NAMALWA (cell line): ENCODE data around the gene VAV1.

ENCODE experiments used
- DNase-seq: peaks from one replicate; pipeline ENCODE4 v3.0.0-alpha.2; 2015; ENCODE audit warnings: low spot score

VAV1 gene, protein sequence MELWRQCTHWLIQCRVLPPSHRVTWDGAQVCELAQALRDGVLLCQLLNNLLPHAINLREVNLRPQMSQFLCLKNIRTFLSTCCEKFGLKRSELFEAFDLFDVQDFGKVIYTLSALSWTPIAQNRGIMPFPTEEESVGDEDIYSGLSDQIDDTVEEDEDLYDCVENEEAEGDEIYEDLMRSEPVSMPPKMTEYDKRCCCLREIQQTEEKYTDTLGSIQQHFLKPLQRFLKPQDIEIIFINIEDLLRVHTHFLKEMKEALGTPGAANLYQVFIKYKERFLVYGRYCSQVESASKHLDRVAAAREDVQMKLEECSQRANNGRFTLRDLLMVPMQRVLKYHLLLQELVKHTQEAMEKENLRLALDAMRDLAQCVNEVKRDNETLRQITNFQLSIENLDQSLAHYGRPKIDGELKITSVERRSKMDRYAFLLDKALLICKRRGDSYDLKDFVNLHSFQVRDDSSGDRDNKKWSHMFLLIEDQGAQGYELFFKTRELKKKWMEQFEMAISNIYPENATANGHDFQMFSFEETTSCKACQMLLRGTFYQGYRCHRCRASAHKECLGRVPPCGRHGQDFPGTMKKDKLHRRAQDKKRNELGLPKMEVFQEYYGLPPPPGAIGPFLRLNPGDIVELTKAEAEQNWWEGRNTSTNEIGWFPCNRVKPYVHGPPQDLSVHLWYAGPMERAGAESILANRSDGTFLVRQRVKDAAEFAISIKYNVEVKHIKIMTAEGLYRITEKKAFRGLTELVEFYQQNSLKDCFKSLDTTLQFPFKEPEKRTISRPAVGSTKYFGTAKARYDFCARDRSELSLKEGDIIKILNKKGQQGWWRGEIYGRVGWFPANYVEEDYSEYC

DNA sequence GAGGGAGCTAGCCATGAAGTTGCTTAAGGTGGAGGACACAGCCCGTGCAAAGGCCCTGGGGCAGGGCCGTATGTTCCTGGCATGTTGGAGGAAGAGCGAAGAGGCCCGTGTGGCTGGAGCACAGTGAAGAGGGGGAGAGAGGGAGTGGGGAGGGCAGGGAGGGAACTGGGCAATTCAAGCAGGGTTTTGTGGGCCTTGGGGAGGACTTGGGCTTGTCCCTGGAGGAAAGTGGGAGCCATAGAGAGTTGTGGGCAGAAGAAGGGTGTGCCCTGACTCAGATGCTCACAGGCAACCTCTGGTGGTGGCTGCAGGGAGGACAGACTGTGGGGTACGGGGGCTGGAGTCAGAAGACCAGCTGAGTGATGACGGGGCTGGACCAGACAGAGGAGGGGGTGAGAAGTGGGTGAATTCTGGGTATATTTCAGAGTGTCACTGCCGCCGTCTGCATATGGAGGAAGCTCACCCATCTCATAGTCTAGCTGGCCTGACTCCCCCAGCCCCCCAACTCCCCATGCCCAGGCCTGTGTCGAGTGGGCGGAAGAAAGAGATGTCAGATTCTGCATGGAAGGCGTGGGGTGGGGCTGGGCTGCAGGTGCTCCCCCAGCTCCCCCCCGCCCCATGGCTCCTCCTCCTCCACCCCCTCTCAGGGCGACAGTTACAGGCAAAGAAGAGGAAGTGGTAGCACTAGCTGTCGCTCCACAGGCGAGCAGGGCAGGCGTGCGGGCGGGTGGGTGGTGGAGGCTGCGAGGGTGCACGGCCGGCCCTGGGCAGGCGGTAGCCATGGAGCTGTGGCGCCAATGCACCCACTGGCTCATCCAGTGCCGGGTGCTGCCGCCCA is at the start of gene VAV1:
VAV1 (plus strand) TSS at position 681 of the 838 bp plus-strand sequence; CDS start at position 781, 100 bp downstream.
- DNase-seq: peak; percentile 94

DNA sequence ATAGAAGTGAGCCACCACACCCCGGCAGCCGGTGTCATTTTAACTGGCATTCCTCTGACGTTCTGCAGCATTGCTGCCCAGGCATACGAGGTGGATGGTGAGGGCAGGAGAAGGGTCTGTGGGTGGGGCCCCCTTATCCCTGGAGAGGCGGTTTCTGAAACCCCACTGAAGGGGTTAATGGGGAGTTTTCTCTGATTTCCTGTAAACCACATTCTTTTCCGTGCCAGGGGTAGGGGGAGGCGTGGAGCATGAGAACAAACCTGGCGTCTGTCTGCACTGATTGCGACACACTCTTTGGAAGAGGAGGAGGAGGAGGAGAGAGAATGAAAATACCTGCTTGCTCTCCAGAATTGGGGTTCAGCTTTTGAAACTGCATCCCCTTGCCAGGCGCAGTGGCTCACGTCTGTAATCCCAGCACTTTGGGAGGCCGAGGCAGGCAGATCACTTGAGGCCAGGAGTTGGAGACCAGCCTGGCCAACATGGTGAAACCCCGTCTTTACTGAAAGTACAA is 49.3 kb upstream of the VAV1 start:
- no peak for DNase-seq

DNA sequence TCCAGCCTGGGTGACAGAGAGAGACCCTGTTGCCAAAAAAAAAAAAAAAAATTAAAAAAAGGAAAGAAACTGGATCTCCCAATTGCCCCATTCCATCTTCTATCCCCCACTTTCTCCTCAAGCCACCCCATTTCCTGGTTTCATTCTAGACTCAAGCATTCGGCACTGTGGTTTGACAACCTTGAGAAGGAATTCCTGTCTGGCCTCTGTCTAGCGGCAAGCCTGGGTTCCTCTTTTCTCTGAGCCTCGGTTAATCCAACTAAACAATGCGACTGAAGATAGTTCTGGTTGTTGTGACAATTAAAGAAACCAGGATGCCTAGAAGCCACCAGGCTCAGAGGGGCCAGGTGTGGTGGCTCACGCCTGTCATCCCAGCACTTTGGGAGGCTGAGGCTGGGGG is 48.8 kb upstream of the VAV1 start:
- no peak for DNase-seq

DNA sequence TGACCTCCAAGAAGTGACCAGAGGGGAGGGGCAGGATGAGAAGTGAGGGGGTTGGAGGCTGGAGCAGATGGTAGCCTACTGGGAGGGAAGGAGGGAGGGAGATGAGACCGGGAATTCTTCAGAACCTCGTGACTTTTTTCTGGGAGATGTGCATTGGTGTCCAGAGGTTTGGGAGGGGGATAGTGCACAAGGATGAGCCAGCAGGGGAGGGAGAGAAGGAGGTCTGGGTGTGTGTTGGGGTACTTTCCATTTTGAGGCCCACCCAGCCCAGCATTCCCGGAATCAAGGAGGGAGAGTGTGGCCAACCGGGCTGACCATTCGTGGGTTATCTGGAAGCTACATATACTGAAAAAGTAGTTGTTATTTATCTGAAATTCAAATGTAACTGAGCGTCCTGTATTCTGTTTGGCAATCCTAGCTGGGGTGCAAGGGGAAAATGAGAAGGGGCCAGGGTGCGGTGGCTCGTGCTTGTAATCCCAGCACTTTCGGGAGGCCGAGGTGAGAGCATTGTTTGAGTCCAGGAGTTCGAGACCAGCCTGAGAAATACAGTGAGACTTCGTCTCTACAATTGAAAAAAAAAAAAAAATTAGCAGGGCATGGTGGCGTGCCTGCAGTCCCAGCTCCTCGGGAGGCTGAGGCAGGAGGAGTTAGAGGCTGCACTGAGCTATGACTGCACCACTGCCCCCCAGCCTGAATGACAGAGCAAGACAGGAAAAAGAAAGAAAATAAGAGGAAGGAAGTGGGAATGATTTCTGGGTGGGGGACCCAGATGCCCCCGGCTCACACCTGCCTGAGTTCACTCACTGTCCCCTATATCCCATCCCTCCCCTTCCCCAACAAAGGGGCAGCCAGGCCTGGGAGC is 47.6 kb upstream of the VAV1 start:
- no peak for DNase-seq

DNA sequence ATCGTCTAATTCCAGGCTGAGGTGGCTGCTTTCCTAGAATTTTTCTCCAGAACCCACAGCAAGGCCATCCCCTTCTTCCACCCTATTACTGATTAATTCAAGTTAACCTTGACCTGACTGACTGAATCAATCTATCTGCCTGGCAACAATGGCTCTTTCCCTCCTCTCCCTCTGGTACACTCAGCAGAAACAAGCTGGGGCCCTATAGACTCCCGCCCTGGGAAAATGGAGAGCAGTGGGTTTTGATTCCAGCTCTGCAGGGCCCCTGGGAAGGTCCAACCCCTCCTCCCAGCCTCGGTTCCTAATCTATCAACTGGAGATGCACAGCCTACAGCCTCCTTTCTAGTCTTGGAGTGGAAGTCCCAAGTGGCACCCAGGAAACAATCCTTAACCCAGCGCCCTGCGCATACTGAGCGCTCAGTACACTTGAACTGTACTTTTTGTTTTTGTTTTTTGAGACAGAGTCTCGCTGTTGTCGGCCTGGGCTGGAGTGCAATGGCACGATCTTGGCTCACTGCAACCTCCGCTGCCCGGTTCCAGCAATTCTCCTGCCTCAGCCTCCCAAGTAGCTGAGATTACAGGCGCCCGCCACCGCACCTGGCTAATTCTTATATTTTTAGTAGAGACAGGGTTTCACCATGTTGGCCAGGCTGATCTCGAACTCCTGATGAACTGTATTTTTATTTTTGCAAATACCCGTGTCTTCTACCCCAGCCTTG is 46.8 kb upstream of the VAV1 start:
- no peak for DNase-seq

DNA sequence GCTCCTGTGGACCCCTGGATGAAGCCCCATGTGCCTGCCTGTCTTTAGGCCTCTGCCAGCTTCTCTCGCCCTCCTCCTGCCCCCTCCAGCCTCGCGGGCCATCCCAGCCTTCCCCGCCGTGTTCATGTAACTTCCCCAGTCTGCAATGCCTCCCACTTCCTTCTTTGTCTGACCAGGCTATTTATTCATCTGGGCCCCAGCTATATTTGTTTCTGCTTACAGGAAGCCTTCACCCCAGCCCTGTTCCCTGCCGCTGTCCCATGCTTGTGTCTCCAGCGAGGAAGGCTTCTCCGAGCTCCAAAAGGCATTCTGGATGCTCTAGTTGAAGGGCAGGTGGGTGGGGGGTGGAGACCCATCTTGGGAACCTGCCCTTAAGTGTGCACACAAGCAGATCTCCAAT is 44.2 kb upstream of the VAV1 start:
- no peak for DNase-seq

DNA sequence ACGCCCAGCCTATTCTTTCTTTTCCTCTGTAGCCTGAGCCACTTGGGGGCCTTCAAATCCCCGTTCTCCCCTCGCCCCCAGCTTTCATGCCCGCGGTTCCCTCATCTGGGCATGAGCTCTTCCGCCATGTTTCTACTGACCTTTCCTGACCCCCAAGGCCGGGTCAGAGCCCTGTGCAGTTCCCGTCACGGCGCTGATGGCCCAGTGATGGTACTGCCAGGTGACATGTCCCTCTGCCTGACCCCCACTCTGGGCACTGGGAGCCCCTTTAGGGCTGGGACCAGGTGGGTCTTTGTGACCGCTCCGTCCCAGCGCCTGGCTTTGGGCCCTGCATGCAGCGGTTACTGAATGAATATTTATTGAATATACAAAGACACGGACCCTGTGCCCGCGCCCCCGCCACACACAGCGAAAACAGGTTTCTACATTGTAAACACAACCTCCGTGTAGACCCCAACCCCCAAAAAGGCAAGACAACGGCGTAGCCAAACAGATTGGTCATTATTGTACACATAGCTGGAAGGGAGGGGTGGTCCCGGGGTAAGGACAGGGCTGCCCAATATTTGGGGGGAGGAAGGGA is 42.8 kb upstream of the VAV1 start:
- no peak for DNase-seq

DNA sequence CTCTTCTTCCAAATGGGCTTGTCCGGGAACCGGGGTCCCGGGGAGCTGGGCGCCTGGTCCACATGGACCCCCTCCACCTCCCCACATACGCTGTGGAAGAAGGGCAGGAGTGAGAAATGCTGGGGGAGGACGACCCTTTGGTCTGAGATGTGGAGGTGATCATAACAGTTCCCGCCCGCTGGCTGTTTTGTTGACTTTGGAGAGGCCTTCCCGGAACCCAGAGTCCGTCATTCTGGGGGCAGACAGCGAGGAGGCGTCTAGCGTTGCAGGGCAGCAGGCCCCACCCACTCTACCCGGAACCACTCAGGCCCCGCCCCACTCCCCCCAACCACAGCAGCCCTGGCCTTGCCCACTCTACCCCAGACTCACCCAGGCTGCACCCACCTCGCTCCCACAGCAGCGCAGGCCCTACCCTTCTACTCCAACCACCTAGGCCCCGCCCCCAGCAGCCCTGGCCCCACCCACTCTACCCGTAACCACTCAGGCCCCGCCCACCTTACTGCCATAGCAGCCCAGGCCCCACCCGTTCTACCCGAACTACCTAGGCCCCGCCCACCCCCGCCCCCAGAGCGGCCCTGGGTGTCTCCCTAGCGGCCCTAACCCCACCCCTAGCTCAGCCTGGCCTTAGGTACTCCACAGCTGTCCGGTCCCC is 42.2 kb upstream of the VAV1 start:
- peak; percentile 78 for DNase-seq

DNA sequence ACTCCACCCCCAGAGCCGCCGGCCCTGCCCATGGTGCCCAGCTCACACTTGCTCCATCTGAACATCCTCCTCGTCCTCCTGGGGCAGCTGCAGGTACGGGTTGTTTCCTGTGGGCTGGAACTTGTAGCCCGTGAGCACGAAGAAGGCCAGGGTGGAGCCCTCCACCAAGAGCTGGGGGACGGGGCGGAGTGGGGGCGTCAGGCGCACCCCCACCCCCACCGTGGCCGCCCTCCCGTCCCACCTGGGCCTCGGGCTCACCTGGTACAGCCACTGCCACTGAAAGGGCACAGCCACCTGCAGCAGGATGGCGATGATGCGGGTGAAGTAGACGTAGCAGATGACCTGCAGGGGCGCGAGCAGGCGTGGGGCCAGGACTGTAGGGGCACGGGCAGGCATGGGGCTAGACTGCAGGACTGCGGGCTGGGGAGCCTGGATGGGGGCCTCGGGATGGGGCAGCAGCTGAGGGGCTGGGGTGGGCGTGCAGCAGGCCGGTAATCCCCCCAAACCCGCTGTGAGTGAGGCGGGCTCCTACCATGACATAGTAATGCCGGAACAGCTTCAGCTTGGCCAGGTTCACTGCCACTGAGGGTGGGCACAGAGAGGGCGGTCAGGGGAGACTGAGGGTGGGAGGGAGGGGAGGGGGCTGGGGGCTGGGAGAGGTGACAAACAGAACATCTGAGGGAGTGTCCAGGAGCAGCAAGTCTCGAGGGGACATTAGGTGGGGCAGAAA is 41.4 kb upstream of the VAV1 start:
- no peak for DNase-seq

DNA sequence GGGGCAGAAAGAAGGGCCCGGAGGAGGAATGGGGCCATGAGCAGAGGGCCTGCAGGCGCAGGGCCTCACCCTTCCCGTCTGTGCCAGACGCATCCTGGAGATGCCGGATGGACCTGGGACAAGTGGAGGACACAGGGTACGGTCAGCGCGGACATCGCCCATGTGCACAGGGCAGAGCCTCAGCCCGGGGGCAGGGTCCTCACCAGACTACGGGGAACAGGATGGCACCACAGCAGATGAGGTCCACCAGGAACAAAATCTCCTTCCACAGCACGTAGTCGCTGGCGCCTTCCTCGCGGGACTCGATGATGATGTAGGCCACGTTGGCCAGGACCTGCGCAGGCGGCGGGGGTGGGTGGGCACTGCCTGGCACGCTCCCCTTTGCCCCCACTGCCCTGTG is 40.7 kb upstream of the VAV1 start:
- no peak for DNase-seq

DNA sequence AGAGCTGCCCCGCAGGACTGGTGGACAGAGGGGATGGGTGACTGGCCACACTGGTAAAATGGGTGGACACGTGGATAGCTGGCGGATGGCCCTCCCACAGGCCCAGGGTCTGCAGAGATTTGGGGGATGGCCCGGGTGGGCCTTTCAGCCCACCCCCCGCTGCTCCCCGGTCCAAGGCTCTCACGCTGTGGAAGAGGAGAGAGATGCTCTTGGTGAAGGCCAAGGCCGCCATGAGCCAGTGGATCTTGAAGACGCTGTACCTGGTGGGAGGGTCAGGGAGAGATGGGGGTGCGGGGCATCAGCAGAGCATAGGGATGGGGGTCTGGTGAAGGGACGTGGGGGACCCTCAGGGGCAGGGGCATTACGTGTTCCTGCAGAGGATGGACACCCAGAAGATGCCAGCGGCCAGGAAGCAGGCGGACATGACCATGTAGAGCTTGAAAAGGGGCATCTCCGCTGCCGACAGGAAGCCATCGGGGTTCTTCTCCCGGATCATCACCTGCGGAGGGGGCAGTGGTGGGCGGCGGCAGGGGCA is 39.6 kb upstream of the VAV1 start:
- DNase-seq: no peak

DNA sequence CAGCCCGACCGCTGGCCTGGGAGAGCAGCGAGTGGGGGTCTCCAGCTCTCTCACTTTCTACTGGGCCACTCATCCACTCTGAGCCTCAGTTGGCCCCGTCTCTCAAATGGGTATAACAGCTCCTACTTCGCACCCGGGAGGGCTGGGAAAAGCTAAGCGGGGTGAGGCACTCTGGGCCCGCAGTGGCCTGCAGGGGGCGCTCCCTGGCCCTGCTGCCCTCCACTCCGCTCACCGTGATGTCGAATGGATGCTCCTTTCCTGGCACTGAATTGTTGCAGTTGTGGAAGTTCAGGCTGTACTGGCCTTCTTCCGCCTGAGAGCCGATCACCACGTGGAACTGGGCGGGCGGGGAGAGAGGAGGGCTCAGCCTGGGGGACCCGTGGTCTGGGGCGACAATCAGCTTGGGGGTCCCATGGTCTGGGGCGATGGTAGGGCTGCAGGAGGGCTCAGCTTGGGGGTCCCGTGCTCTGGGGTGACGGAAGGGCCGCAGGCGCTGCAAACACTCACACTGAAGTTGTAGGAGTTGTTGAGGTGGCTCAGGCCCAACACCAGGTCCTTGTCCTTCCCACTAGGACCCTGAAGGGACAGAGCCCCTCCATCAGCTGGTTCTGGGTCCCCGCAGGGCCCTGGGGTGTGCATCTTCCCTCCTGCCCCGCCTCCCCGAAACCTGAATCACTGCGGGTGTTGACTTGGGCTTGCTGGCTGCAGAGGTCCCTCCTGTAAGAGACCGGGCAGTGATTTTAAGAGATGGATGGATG is 39.0 kb upstream of the VAV1 start:
- DNase-seq: no peak

DNA sequence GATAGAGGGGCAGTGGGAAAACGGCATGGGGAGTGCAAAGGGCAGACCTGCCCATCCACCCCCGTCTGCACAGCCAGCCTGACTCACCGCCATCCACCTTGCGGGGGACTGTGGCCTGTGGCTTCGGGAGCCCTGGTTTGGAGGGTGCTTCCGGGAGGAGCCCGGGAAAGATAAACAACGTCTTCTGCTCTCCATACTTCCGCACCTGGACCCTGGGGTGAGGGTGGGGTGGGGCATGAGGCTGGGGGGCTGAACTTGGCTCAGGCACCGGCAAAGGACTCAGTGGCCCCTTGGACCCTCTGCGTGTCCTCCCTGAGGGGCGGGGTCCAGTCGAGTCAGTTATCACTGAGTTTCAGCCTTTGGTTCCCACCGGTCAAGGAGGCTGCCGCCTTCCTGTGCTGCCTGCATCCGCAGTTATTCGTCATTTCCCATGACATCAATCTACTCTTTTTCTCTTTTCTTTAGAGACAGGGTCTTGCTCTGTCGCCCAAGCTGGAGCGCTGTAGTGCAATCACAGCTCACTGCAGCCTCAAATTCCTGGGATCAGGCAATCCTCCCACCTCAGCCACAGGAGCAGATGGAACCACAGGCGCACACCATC is 38.3 kb upstream of the VAV1 start:
- no peak for DNase-seq

DNA sequence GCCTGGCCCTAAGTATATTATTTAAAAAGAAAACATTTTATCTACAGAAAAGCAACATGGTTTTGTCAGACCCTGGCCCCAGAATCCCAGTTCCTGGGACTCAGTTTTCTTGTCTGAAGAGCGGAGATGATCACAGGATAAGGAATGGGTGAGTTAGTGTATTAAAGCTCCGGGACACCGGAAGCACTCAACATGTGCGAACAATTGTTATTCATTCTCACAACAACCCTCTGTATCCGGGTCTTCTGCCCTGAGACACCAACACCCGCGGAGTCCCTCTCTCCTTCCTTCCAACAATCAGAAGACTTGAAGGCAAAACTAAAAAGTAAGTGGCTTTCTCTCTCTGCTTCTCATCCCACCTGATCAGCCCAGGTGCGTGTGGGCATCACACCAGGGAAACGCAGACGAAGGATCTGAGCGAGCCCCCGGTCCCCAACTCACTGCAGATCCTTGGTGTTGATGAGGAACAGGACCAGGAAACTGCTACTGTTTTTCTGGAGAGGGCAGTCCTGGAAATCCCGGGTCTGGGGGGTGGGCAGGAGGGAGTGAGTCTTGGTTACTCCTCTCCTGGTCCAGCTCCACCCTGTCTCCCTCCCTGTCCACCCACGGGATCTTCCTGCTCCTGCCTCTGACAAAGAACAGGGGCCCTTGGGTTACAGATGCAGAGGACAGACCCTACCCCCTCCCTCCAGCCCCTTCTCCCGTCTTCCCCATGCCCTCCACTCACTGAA is 37.2 kb upstream of the VAV1 start:
- DNase-seq: no peak

DNA sequence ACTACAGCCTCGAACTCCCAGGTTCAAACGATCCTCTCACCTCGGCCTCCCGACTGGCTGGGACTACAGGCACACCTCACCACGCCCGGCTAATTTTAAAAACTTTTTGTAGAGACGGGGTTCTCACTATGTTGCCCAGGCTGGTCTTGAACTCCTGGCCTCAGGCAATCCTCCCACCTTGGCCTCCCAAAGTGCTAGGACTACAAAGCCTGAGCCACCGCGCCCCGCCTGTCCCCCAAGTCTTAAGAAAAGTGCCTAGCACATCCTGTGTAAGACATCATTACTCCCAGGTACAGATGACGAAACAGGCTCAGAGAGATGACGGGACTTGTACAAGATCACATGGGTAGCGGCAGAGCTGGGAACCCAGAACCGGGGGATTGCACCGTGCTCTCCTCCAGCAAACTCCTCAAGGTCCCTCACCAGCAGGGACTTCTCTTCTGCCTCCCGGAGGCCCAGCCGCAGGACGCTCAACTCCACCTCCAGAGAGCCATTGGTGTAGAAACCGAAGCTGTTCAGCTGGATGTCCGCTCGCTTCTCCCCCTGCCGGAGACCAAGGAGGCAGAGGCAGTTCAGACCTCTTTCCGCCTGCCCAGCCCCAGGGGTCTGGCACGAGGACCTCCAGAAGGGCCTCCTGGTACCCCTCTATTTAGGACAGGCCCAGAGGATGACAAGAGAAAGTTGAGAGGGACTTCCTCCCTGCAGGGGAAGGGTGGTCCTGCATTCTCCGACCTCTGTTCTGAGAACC is 36.2 kb upstream of the VAV1 start:
- DNase-seq: peak; percentile 81

DNA sequence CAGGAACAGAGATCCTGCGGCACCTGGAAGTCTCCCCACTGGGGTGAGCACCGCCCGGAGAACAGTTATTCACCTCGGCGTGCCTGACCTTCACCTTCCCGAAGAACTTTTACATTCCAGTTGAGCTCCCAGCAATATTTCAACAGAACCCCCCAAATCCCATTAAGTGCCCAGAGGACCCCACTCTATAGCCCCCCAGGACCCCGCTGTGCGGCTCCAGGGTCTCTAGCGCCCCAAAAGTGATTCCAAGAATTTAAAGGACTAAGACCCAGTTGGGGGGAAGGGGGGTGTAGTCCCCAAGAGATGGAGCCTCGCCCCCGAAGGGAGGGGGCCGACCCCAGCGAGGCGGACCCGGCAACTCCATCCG is 35.6 kb upstream of the VAV1 start:
- DNase-seq: no peak
